GM12878 (cell line): ENCODE results near the gene MED13L.

Experiments used
- EZH2 ChIP-seq: IDR thresholded peaks from 2 replicates; pipeline ENCODE4 v1.6.1; 2012; ENCODE audit warnings: low read depth, mild to moderate bottlenecking, control low read depth, inconsistent platforms, low read length, borderline replicate concordance; ENCODE audit not compliant: control insufficient read depth
- SIN3A ChIP-seq: IDR thresholded peaks from 2 replicates; pipeline ENCODE4 v1.6.1; 2012; ENCODE audit warnings: low read depth, low read length, improper control_type of control experiment
- SIX5 ChIP-seq: IDR thresholded peaks from 2 replicates; pipeline ENCODE4 v1.6.1; 2011; ENCODE audit warnings: mild to moderate bottlenecking, low read depth, low read length, moderate library complexity; ENCODE audit not compliant: severe bottlenecking
- TF ChIP-seq, protein P1 (sequence below), 3 experiments: IDR thresholded peaks in 2 of 3; conservative IDR thresholded peaks in 1 of 3; 2 replicates each; pipeline ENCODE4 v1.5.1; 2011; ENCODE audit warnings: low read depth in 3 of 3, low read length in 3 of 3, mild to moderate bottlenecking in 3 of 3, control low read depth in 2 of 3, moderate library complexity in 2 of 3, inconsistent platforms in 1 of 3, mixed read lengths in 1 of 3; ENCODE audit not compliant: control insufficient read depth in 2 of 3, insufficient read depth in 1 of 3; ENCODE audit errors: extremely low read depth in 1 of 3

DNA sequence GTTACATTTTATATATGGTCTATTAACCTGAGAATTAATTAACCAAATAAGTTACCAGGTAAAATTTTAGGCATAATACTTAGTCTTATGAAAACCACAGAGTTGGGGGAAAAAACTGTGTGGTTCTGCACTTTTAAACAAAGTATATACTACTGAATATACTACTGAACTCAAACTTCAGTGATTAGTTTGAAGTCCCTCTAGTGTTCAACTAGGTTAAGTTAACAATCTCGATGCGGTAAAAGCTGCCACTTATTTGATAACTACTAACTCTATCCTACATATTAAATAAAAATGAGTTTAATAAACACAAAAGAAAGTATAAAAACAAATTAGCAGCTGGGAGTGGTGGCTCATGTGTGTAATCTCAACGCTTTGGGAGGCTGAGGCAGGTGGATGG, 56.7 kb downstream of the MED13L start:
- TF ChIP-seq EZH2, result no peak
- TF ChIP-seq, protein P1, sequence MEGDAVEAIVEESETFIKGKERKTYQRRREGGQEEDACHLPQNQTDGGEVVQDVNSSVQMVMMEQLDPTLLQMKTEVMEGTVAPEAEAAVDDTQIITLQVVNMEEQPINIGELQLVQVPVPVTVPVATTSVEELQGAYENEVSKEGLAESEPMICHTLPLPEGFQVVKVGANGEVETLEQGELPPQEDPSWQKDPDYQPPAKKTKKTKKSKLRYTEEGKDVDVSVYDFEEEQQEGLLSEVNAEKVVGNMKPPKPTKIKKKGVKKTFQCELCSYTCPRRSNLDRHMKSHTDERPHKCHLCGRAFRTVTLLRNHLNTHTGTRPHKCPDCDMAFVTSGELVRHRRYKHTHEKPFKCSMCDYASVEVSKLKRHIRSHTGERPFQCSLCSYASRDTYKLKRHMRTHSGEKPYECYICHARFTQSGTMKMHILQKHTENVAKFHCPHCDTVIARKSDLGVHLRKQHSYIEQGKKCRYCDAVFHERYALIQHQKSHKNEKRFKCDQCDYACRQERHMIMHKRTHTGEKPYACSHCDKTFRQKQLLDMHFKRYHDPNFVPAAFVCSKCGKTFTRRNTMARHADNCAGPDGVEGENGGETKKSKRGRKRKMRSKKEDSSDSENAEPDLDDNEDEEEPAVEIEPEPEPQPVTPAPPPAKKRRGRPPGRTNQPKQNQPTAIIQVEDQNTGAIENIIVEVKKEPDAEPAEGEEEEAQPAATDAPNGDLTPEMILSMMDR (IDR thresholded peaks at IDR 0.05 in 2 of 3, conservative IDR thresholded peaks at IDR 0.05 in 1 of 3; ENCODE audit: control insufficient read depth in 2 of 3, extremely low read depth in 1 of 3, insufficient read depth in 1 of 3, low read depth in 3 of 3, low read length in 3 of 3), result no peak
- no peak for TF ChIP-seq SIN3A
- no peak for TF ChIP-seq SIX5
